ENCODE results near the gene SFSWAP. TPM values are rescaled to one million over a fixed set of nuclear protein-coding genes. Genes with fewer than 3 reads are reported as not detected.

SFSWAP gene
- polyA plus RNA-seq, 3 donors, result 7.3 to 33.0 (median 10.7) TPM

DNA sequence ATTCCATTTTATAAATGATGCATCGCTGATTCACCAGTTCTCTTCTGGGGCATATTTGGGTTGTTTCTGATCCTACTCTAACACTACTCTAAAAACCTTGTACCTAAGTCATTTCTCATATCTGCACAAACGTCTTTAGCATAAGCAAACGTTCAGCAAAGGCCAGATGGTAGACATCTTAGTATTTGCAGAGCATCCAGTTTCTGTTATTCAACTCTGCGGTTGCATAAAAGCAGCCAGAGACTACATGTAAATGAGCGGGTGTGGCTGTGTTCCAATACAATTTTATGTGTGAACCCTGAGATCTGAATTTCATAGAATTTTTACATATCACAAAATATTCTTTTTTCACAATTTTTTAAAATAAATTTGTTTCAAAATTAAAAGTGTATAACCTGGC lies 94.5 kb downstream of the SFSWAP start:
- intact Hi-C loops (cut with micrococcal nuclease), result no loop called here
- Mint-ChIP-seq H3K4me3 (no peak overlapping the region), H3K27ac (peak overlapping the region in 1 of 7 donors; percentile 59)

DNA sequence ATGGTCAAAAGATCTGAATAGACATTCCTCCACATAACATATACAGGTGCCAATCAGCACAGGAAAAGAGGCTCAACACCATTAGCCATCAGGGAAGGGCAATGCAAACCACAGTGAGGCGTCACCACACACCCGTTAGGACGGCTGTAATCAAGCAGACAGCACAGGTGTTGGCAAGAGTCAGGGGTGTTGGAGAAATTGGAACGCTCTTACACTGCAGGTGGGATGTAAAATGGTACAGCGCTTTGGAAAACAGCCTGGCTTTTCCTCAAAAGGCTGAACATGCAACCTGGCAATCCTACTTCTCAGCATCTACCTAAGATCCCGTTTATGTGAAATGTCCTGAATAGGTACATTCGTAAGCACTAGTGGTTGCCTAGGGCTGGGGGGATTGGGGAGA lies 95.8 kb downstream of the SFSWAP start:
- H3K27me3 ChIP-seq (ENCODE audit: control insufficient read depth in 2 of 2, insufficient read depth in 2 of 2, low read length in 2 of 2), result no peaks in the 10 kb centered on the region
- H4K20me1 ChIP-seq (ENCODE audit: insufficient read depth, low read length), result no peaks in the 10 kb centered on the region
- H2AFZ ChIP-seq (ENCODE audit: insufficient read depth, low read depth, low read length, poor library complexity, severe bottlenecking), result no peak overlapping the region
- no peak overlapping the region for H3K9ac ChIP-seq (ENCODE audit: insufficient read depth, low read length, poor library complexity, severe bottlenecking)
- H3K9me3 Mint-ChIP-seq, result peaks cover 10 to 25% (median 15%) of the 10 kb centered on the region in 7 donors
- H3K4me3 Mint-ChIP-seq, result peak overlapping the region in 1 of 2 donors; percentile 40
- no peak overlapping the region for H3K4me2 ChIP-seq (replicated peaks; ENCODE audit: extremely low read depth, low read length, poor library complexity, severe bottlenecking)
- TF ChIP-seq, protein P1, sequence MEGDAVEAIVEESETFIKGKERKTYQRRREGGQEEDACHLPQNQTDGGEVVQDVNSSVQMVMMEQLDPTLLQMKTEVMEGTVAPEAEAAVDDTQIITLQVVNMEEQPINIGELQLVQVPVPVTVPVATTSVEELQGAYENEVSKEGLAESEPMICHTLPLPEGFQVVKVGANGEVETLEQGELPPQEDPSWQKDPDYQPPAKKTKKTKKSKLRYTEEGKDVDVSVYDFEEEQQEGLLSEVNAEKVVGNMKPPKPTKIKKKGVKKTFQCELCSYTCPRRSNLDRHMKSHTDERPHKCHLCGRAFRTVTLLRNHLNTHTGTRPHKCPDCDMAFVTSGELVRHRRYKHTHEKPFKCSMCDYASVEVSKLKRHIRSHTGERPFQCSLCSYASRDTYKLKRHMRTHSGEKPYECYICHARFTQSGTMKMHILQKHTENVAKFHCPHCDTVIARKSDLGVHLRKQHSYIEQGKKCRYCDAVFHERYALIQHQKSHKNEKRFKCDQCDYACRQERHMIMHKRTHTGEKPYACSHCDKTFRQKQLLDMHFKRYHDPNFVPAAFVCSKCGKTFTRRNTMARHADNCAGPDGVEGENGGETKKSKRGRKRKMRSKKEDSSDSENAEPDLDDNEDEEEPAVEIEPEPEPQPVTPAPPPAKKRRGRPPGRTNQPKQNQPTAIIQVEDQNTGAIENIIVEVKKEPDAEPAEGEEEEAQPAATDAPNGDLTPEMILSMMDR (IDR thresholded peaks at IDR 0.05), result no peak
- peaks cover 5 to 15% of the 10 kb centered on the region in 2 donors for H3K36me3 Mint-ChIP-seq
- peaks cover 8 to 11% of the 10 kb centered on the region in 2 donors for H3K36me3 ChIP-seq (replicated peaks in 1 of 2; ENCODE audit: control insufficient read depth in 1 of 2, insufficient read depth in 2 of 2, low read length in 2 of 2)
- H3K4me3 ChIP-seq (replicated peaks in 1 of 3; ENCODE audit: low read depth in 2 of 3, low read length in 3 of 3), result no peak overlapping the region
- peaks cover 7% of the 10 kb centered on the region for H3K79me2 ChIP-seq (ENCODE audit: insufficient read depth, low read length)
- H3K4me1 Mint-ChIP-seq, result peaks cover 38% of the 10 kb centered on the region
- intact Hi-C loops (cut with micrococcal nuclease), result no loop called here
- H3K27ac ChIP-seq (ENCODE audit: low read depth in 1 of 2, low read length in 2 of 2), result peak overlapping the region in 1 of 2 donors; percentile 44
- peak overlapping the region in 4 of 7 donors; percentile 32 to 68 (median 42) for H3K27ac Mint-ChIP-seq
- 80% methylated on average over 1 of the region's 7 CpGs for WGBS (ENCODE audit: insufficient coverage)
- H3K4me1 ChIP-seq (ENCODE audit: control insufficient read depth in 1 of 2, insufficient read depth in 2 of 2, low read length in 2 of 2), result peaks cover 43 to 51% of the 10 kb centered on the region in 2 donors
- peaks cover 0 to 9% (median 3%) of the 10 kb centered on the region in 3 donors for H3K27me3 Mint-ChIP-seq (ENCODE audit: low read depth in 3 of 3)
- DNase-seq, result no peak
- peaks cover 5 to 20% of the 10 kb centered on the region in 2 donors for H3K9me3 ChIP-seq (replicated peaks in 1 of 2; ENCODE audit: control insufficient read depth in 1 of 2, insufficient read depth in 1 of 2, low read length in 2 of 2)

More for the DNA sequence above, 94.5 kb downstream of the SFSWAP start:
- Histone ChIP-seq H2AFZ (ENCODE audit: insufficient read depth, low read depth, low read length, poor library complexity, severe bottlenecking) (no peak overlapping the region), H4K20me1 (ENCODE audit: insufficient read depth, low read length) (no peaks in the 10 kb centered on the region), H3K9ac (ENCODE audit: insufficient read depth, low read length, poor library complexity, severe bottlenecking) (no peak overlapping the region), H3K79me2 (ENCODE audit: insufficient read depth, low read length) (no peaks in the 10 kb centered on the region), H3K4me2 (replicated peaks; ENCODE audit: extremely low read depth, low read length, poor library complexity, severe bottlenecking) (no peak overlapping the region), H3K9me3 (replicated peaks in 1 of 2; ENCODE audit: control insufficient read depth in 1 of 2, insufficient read depth in 1 of 2, low read length in 2 of 2) (peaks cover 0 to 8% of the 10 kb centered on the region in 2 donors), H3K4me1 (ENCODE audit: control insufficient read depth in 1 of 2, insufficient read depth in 2 of 2, low read length in 2 of 2) (peaks cover 43 to 51% of the 10 kb centered on the region in 2 donors), H3K27me3 (ENCODE audit: control insufficient read depth in 2 of 2, insufficient read depth in 2 of 2, low read length in 2 of 2) (no peaks in the 10 kb centered on the region), H3K27ac (ENCODE audit: low read depth in 1 of 2, low read length in 2 of 2) (peak overlapping the region in 1 of 2 donors; percentile 97), H3K36me3 (replicated peaks in 1 of 2; ENCODE audit: control insufficient read depth in 1 of 2, insufficient read depth in 2 of 2, low read length in 2 of 2) (peaks cover 19 to 24% of the 10 kb centered on the region in 2 donors), H3K4me3 (replicated peaks in 1 of 3; ENCODE audit: low read depth in 2 of 3, low read length in 3 of 3) (no peak overlapping the region)
- peaks cover 0 to 17% (median 6%) of the 10 kb centered on the region in 7 donors for H3K9me3 Mint-ChIP-seq
- no peak for DNase-seq
- TF ChIP-seq, protein P1 (IDR thresholded peaks at IDR 0.05), result no peak
- H3K4me1 Mint-ChIP-seq, result peaks cover 38% of the 10 kb centered on the region
- peaks cover 0 to 9% (median 0%) of the 10 kb centered on the region in 3 donors for H3K27me3 Mint-ChIP-seq (ENCODE audit: low read depth in 3 of 3)
- no CpG with 5 or more reads among the region's 5 CpGs for WGBS (ENCODE audit: insufficient coverage)
- H3K36me3 Mint-ChIP-seq, result peaks cover 15 to 24% of the 10 kb centered on the region in 2 donors

Data from CD14-positive monocyte (primary cell).